Measurements from ENCODE around the gene RPS15.

The RPS15 gene

GRCh38 chr19:1455002-1455335 is 16.8 kb downstream of the RPS15 start:
- peak overlapping the region; percentile 67 for H3K27ac ChIP-seq
- TF ChIP-seq ZFX (IDR thresholded peaks at IDR 0.05): no peak
- no peak for TF ChIP-seq CTCF (conservative IDR thresholded peaks at IDR 0.05)

- peak overlapping the region; percentile 67 for H3K27ac ChIP-seq
- TF ChIP-seq ZFX (IDR thresholded peaks at IDR 0.05): no peak
- no peak for TF ChIP-seq CTCF (conservative IDR thresholded peaks at IDR 0.05)
Observed at GRCh38 chr19:1455336-1456120, 17.3 kb downstream of the RPS15 start.

- TF ChIP-seq ZFX (IDR thresholded peaks at IDR 0.05): no peak
- TF ChIP-seq CTCF (conservative IDR thresholded peaks at IDR 0.05): no peak
- H3K27ac ChIP-seq: peak overlapping the region; percentile 58
Observed at GRCh38 chr19:1456121-1456900, 18.1 kb downstream of the RPS15 start.

DNA sequence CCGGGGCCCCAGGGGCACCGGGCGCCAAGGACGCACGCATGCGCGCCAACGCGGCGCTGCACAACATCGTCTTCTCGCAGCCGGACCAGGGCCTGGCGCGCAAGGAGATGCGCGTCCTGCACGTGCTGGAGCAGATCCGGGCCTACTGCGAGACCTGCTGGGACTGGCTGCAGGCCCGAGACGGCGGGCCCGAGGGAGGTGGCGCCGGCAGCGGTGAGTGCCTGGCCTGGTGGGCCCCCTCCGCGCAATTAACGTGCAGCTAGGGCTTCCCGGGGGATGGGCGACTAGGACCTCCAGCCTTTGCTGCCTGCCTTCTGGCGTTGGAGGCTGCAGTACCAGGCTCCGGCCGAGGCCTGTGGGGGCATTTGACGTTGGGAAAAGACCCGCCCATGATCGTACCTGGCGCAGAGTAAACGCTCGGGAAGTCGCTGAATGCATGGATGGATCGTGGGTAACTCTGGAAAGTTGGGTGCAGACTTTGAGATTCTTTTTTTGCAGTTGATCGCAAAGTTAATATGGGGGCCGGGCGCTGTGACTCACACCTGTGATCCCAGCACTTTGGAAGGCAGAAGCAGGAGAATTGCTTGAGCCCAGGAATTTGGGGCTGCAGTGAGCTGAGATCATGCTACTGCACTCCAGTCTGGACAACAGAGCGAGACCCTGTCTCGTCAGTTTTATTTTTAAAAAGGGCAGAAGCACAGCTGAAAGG is 19.0 kb downstream of the RPS15 start:
- H3K27ac ChIP-seq: no peak overlapping the region
- TF ChIP-seq ZFX (IDR thresholded peaks at IDR 0.05): no peak
- no peak for TF ChIP-seq CTCF (conservative IDR thresholded peaks at IDR 0.05)

DNA sequence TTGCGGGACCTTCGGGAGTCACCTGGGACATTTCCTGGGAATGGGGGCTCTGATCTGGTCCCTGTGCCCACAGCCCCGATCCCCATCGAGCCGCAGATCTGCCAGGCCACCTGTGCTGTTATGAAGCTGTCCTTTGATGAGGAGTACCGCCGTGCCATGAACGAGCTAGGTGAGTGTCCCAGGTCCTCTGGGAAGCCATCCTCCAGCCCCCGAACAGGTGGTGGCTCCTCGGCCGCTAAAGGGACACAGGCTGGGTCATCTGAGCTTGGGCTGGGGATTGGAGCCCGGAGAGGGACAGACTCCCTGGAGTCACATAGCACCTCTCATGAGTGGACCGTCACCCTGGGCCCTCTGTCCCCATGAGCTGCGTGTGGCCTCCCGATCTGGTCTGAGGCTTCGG is 19.7 kb downstream of the RPS15 start:
- no peak overlapping the region for H3K27ac ChIP-seq
- TF ChIP-seq ZFX (IDR thresholded peaks at IDR 0.05) (no peak), CTCF (conservative IDR thresholded peaks at IDR 0.05) (no peak)

- no peak for TF ChIP-seq CTCF (conservative IDR thresholded peaks at IDR 0.05)
- no peak for TF ChIP-seq ZFX (IDR thresholded peaks at IDR 0.05)
- H3K27ac ChIP-seq: no peak overlapping the region
Observed at GRCh38 chr19:1459479-1459878, 21.3 kb downstream of the RPS15 start.
